HepG2 (cell line): Measurements from ENCODE around the gene EIF1. TPM values are rescaled to one million over a fixed set of nuclear protein-coding genes. Genes with fewer than 3 reads are reported as not detected.
A peak's percentile ranks its signal among the peaks of the same experiment; 100 is the strongest.

Source experiments
- MATR3 ChIP-seq: sonication (generic); formaldehyde crosslinking; IDR thresholded peaks from 2 replicates; pipeline ENCODE4 v1.4.0; 2020; ENCODE audit warnings: missing genetic modification reagents
- SALL1 ChIP-seq: sonication (generic); formaldehyde crosslinking; IDR thresholded peaks from 2 replicates; pipeline ENCODE4 v1.8.0; 2022; ENCODE audit warnings: mild to moderate bottlenecking, missing genetic modification reagents
- ZFP62 ChIP-seq: sonication (generic); formaldehyde crosslinking; IDR thresholded peaks from 2 replicates; pipeline ENCODE4 v1.4.0; 2020; ENCODE audit warnings: missing genetic modification reagents
- ZFP82 ChIP-seq: sonication (generic); formaldehyde crosslinking; IDR thresholded peaks from 2 replicates; pipeline ENCODE4 v1.5.1; 2020; ENCODE audit warnings: mild to moderate bottlenecking, missing genetic modification reagents, borderline replicate concordance
- ZFYVE20 ChIP-seq: sonication (generic); formaldehyde crosslinking; IDR thresholded peaks from 2 replicates; pipeline ENCODE4 v1.8.0; 2023; ENCODE audit warnings: low read depth, mild to moderate bottlenecking, moderate library complexity, missing genetic modification reagents, borderline replicate concordance
- ZMYM4 ChIP-seq: sonication (generic); formaldehyde crosslinking; IDR thresholded peaks from 2 replicates; pipeline ENCODE4 v1.8.1; 2023; ENCODE audit warnings: mild to moderate bottlenecking, missing genetic modification reagents
- polyA plus RNA-seq, 8 experiments: library from polyadenylated mRNA; depleted of rRNA in 3 of 8; stranded (reverse) in 7 of 8; unstranded in 1 of 8; fragments of >200 nt; fragmentation: Illumina TruSeq in 4 of 8; extraction: Trizol in 4 of 8; gene quantifications; 2 replicates each; pipeline versions ENCODE4 v1.2.1 to v1.2.3, GENCODE V29; 2011 to 2016; ENCODE audit warnings: low read depth in 4 of 8, missing spikeins in 1 of 8, mixed read lengths in 1 of 8; ENCODE audit not compliant: insufficient read depth in 1 of 8
- total RNA-seq, 5 experiments: library from RNA; depleted of rRNA; stranded (reverse); fragments of >200 nt; fragmentation: Illumina TruSeq; extraction: Trizol; gene quantifications; 2 replicates each; pipeline ENCODE4 v1.2.3, GENCODE V29; 2016; ENCODE audit warnings: low read depth in 1 of 5
- TF ChIP-seq, protein P1 (sequence below), 2 experiments: sonication (generic) in 1 of 2; formaldehyde crosslinking in 1 of 2; IDR thresholded peaks; 2 replicates each; pipeline versions ENCODE4 v1.4.0 to v1.6.1; 2016 to 2020; ENCODE audit warnings: borderline replicate concordance in 1 of 2, low read depth in 1 of 2, mild to moderate bottlenecking in 1 of 2, missing genetic modification reagents in 1 of 2
- TF ChIP-seq, protein P2 (sequence below): sonication (generic); formaldehyde crosslinking; IDR thresholded peaks from 2 replicates; pipeline ENCODE4 v1.5.0; 2020; ENCODE audit warnings: missing genetic modification reagents
- TF ChIP-seq, protein P3 (sequence below): sonication (generic); formaldehyde crosslinking; IDR thresholded peaks from 2 replicates; pipeline ENCODE4 v1.5.1; 2020; ENCODE audit warnings: mild to moderate bottlenecking, missing genetic modification reagents, borderline replicate concordance
- TF ChIP-seq, protein P4 (sequence below): sonication (generic); formaldehyde crosslinking; IDR thresholded peaks from 2 replicates; pipeline ENCODE4 v1.4.0; 2020; ENCODE audit warnings: mild to moderate bottlenecking, missing genetic modification reagents
- TF ChIP-seq, protein P5 (sequence below): sonication (generic); formaldehyde crosslinking; IDR thresholded peaks from 2 replicates; pipeline ENCODE4 v1.4.0; 2020; ENCODE audit warnings: missing genetic modification reagents

The EIF1 gene
- total and polyA plus RNA-seq, 2 of the 13 experiments (the other 11 are each of a cell fraction or from before 2014, with no cell fraction given) = 147 to 517 TPM

DNA sequence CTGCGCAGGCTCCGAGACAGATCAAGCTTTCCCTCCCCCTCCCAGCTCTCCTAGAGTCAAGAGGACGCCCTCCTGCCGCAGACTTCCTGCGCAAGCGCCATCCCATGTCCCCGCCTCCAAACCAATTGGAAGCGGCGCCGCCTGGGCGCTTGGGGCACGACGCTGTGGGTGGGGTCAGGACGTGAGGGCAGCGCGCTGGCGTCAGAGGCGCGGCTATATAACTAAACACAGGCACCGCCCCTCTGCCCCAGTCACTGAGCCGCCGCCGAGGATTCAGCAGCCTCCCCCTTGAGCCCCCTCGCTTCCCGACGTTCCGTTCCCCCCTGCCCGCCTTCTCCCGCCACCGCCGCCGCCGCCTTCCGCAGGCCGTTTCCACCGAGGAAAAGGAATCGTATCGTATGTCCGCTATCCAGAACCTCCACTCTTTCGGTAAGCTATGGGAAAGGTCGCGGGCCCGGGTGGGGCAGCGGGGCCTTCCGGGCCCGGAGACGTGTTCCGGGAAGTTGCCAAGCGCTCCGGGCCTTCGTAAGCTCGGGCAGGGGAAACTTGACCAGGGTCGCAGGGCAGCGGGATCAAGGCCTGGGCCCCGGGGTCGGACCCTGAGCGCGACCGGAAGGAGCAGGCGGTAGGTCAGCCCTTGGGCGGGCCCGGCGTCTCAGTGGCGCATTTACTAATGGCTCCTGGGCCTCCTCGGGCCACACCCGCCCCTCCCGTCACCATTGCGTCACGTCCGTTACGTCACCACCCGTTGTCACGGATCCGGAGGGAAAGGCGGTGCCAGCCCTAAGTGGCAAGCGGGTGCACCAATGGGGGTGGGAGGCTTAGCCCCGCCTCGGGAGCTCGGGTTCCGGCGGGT is at the start of gene EIF1 (continued):
- TF ChIP-seq, protein P1, sequence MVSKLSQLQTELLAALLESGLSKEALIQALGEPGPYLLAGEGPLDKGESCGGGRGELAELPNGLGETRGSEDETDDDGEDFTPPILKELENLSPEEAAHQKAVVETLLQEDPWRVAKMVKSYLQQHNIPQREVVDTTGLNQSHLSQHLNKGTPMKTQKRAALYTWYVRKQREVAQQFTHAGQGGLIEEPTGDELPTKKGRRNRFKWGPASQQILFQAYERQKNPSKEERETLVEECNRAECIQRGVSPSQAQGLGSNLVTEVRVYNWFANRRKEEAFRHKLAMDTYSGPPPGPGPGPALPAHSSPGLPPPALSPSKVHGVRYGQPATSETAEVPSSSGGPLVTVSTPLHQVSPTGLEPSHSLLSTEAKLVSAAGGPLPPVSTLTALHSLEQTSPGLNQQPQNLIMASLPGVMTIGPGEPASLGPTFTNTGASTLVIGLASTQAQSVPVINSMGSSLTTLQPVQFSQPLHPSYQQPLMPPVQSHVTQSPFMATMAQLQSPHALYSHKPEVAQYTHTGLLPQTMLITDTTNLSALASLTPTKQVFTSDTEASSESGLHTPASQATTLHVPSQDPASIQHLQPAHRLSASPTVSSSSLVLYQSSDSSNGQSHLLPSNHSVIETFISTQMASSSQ (IDR thresholded peaks at IDR 0.05; ENCODE audit: low read depth) = no peak
- TF ChIP-seq, protein P1 (CRISPR knock-in tag; IDR thresholded peaks at IDR 0.05; ENCODE audit: borderline replicate concordance) = peak; percentile 78
- TF ChIP-seq, protein P2, sequence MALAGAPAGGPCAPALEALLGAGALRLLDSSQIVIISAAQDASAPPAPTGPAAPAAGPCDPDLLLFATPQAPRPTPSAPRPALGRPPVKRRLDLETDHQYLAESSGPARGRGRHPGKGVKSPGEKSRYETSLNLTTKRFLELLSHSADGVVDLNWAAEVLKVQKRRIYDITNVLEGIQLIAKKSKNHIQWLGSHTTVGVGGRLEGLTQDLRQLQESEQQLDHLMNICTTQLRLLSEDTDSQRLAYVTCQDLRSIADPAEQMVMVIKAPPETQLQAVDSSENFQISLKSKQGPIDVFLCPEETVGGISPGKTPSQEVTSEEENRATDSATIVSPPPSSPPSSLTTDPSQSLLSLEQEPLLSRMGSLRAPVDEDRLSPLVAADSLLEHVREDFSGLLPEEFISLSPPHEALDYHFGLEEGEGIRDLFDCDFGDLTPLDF = peak; percentile 64
- TF ChIP-seq, protein P3, sequence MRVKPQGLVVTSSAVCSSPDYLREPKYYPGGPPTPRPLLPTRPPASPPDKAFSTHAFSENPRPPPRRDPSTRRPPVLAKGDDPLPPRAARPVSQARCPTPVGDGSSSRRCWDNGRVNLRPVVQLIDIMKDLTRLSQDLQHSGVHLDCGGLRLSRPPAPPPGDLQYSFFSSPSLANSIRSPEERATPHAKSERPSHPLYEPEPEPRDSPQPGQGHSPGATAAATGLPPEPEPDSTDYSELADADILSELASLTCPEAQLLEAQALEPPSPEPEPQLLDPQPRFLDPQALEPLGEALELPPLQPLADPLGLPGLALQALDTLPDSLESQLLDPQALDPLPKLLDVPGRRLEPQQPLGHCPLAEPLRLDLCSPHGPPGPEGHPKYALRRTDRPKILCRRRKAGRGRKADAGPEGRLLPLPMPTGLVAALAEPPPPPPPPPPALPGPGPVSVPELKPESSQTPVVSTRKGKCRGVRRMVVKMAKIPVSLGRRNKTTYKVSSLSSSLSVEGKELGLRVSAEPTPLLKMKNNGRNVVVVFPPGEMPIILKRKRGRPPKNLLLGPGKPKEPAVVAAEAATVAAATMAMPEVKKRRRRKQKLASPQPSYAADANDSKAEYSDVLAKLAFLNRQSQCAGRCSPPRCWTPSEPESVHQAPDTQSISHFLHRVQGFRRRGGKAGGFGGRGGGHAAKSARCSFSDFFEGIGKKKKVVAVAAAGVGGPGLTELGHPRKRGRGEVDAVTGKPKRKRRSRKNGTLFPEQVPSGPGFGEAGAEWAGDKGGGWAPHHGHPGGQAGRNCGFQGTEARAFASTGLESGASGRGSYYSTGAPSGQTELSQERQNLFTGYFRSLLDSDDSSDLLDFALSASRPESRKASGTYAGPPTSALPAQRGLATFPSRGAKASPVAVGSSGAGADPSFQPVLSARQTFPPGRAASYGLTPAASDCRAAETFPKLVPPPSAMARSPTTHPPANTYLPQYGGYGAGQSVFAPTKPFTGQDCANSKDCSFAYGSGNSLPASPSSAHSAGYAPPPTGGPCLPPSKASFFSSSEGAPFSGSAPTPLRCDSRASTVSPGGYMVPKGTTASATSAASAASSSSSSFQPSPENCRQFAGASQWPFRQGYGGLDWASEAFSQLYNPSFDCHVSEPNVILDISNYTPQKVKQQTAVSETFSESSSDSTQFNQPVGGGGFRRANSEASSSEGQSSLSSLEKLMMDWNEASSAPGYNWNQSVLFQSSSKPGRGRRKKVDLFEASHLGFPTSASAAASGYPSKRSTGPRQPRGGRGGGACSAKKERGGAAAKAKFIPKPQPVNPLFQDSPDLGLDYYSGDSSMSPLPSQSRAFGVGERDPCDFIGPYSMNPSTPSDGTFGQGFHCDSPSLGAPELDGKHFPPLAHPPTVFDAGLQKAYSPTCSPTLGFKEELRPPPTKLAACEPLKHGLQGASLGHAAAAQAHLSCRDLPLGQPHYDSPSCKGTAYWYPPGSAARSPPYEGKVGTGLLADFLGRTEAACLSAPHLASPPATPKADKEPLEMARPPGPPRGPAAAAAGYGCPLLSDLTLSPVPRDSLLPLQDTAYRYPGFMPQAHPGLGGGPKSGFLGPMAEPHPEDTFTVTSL (CRISPR knock-in tag) = peak; percentile 31; the same call in 1 of the 2 replicates
- TF ChIP-seq MATR3 (CRISPR knock-in tag) (0 out of 2 replicates have a peak, but pooled peaks have one; percentile 29), ZFYVE20 (CRISPR knock-in tag) (0 out of 2 replicates have a peak, but pooled peaks have one; percentile 60), ZMYM4 (CRISPR knock-in tag) (0 out of 2 replicates have a peak, but pooled peaks have one; percentile 50), ZFP82 (CRISPR knock-in tag) (peak; percentile 96; the same call in 1 of the 2 replicates), ZFP62 (CRISPR knock-in tag) (no peak; the same call in 1 of the 2 replicates), SALL1 (CRISPR knock-in tag) (peak; percentile 90)
- TF ChIP-seq, protein P4, sequence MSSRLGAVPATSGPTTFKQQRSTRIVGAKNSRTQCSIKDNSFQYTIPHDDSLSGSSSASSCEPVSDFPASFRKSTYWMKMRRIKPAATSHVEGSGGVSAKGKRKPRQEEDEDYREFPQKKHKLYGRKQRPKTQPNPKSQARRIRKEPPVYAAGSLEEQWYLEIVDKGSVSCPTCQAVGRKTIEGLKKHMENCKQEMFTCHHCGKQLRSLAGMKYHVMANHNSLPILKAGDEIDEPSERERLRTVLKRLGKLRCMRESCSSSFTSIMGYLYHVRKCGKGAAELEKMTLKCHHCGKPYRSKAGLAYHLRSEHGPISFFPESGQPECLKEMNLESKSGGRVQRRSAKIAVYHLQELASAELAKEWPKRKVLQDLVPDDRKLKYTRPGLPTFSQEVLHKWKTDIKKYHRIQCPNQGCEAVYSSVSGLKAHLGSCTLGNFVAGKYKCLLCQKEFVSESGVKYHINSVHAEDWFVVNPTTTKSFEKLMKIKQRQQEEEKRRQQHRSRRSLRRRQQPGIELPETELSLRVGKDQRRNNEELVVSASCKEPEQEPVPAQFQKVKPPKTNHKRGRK = peak; percentile 90
- TF ChIP-seq, protein P5, sequence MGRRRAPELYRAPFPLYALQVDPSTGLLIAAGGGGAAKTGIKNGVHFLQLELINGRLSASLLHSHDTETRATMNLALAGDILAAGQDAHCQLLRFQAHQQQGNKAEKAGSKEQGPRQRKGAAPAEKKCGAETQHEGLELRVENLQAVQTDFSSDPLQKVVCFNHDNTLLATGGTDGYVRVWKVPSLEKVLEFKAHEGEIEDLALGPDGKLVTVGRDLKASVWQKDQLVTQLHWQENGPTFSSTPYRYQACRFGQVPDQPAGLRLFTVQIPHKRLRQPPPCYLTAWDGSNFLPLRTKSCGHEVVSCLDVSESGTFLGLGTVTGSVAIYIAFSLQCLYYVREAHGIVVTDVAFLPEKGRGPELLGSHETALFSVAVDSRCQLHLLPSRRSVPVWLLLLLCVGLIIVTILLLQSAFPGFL (CRISPR knock-in tag) = no peak
